Measurements from ENCODE around the gene BACH2. TPM values are rescaled to one million over a fixed set of nuclear protein-coding genes. Genes with fewer than 3 reads are reported as not detected.

BACH2 gene
- total and polyA plus RNA-seq, 9 of the 15 experiments (the other 6 are each of a cell fraction or from before 2014, with no cell fraction given) = 0.06 to 3.1 (median 0.59) TPM

DNA sequence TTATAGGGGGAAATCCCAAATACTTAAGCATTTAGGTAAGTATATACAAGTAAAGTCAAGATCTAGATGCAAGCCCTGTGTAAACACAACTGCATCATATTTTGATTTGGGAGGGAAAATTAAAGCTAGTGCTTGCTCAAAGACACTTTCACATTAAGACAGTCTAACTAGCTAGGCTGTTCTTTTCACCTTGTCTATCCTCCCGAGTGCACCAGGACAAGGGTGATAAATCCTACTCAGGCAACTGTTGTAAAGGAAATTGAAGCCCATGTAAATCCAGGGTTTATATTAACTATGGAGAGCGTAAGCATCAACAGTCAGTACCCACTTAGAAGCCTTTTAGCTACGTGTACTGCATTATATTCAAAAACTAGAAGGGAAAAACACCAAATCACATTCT, 19.3 kb upstream of the BACH2 start (continued):
- TF ChIP-seq JUND (IDR thresholded peaks at IDR 0.05; ENCODE audit: borderline replicate concordance, low read depth, low read length) (no peak), JUND (tag; IDR thresholded peaks at IDR 0.05; ENCODE audit: borderline replicate concordance, low read depth, low read length) (no peak), EP400 (IDR thresholded peaks at IDR 0.05) (no peak), MXI1 (IDR thresholded peaks at IDR 0.05; ENCODE audit: low read depth, low read length) (no peak), ZC3H8 (IDR thresholded peaks at IDR 0.05) (no peak)

GRCh38 chr6:90315354-90315950, 18.8 kb upstream of the BACH2 start:
- no TSS peak for BruUV-seq (replicated peaks)
- Histone ChIP-seq H3K79me2 (ENCODE audit: control insufficient read depth, insufficient read depth, low read length) (no peaks in the 10 kb centered on the region), H2AFZ (ENCODE audit: low read depth, low read length) (no peak overlapping the region), H3K4me2 (ENCODE audit: insufficient read depth, low read length) (no peak overlapping the region), H3K27me3 (ENCODE audit: control insufficient read depth in 2 of 2, insufficient read depth in 2 of 2, low read length in 2 of 2) (peaks cover 0 to 20% of the 10 kb centered on the region in 2 experiments; a peak in 2 of 5 replicates), H4K20me1 (replicated peaks; ENCODE audit: control insufficient read depth, insufficient read depth, low read length) (no peaks in the 10 kb centered on the region), H3K4me1 (replicated peaks in 1 of 2; ENCODE audit: control insufficient read depth in 2 of 2, insufficient read depth in 2 of 2, low read length in 2 of 2) (no peaks in the 10 kb centered on the region), H3K4me3 (no peak overlapping the region), H3K9me1 (ENCODE audit: control insufficient read depth, insufficient read depth, low read length) (no peaks in the 10 kb centered on the region), H3K27ac (ENCODE audit: extremely low read depth, low read depth, low read length) (no peak overlapping the region), H3K9me3 (replicated peaks; ENCODE audit: control insufficient read depth, insufficient read depth, low read depth, low read length) (no peaks in the 10 kb centered on the region), H3K9ac (ENCODE audit: insufficient read depth in 1 of 2, low read depth in 2 of 2, low read length in 2 of 2) (no peak overlapping the region), H3K36me3 (ENCODE audit: control insufficient read depth, insufficient read depth, low read length) (no peaks in the 10 kb centered on the region)
- ATAC-seq (no peak), FAIRE-seq (no peak), DNase-seq (ENCODE audit: extremely low read depth in 1 of 4, low spot score in 3 of 4) (no peak)
- ChIA-PET CTCF (ENCODE audit: low intra/inter-chr PET ratio) (no interaction called here), POLR2A (interaction anchor here (0.9 kb wide), 1 partner anchor 11 kb away, joined by 3 read pairs; no protein-coding TSS in a partner anchor)
- WGBS (ENCODE audit: insufficient coverage, low coverage, missing lambda C conversion rate) = 20% methylated on average over 4 of the region's 4 CpGs
- no peak for TF ChIP-seq FUS (optimal IDR thresholded peaks at IDR 0.05; ENCODE audit: low read depth, low read length)
- no peak for TF ChIP-seq ZNF165 (CRISPR knock-in tag; IDR thresholded peaks at IDR 0.05; ENCODE audit: borderline replicate concordance)
- TF ChIP-seq ILF3 (IDR thresholded peaks at IDR 0.05; ENCODE audit: borderline replicate concordance) = no peak
- no peak for TF ChIP-seq MAFG (tag; conservative IDR thresholded peaks at IDR 0.05)
- TF ChIP-seq KLF1 (tag; IDR thresholded peaks at IDR 0.05) = no peak
- TF ChIP-seq, protein P1, sequence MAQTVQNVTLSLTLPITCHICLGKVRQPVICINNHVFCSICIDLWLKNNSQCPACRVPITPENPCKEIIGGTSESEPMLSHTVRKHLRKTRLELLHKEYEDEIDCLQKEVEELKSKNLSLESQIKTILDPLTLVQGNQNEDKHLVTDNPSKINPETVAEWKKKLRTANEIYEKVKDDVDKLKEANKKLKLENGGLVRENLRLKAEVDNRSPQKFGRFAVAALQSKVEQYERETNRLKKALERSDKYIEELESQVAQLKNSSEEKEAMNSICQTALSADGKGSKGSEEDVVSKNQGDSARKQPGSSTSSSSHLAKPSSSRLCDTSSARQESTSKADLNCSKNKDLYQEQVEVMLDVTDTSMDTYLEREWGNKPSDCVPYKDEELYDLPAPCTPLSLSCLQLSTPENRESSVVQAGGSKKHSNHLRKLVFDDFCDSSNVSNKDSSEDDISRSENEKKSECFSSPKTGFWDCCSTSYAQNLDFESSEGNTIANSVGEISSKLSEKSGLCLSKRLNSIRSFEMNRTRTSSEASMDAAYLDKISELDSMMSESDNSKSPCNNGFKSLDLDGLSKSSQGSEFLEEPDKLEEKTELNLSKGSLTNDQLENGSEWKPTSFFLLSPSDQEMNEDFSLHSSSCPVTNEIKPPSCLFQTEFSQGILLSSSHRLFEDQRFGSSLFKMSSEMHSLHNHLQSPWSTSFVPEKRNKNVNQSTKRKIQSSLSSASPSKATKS (CRISPR knock-in tag; IDR thresholded peaks at IDR 0.05) = no peak
- in situ Hi-C loops (cut with MboI) (no loop called here), intact Hi-C loops (cut with micrococcal nuclease) (no loop called here)

Data from K562 (cell line).